Endothelial cell of umbilical vein (primary cell): ENCODE results near the gene ELF3.
"Not testable (repeated sequence)": the region's sequence is repeated elsewhere in the genome, so short reads cannot be mapped to it uniquely, and the experiment has no call there.

ENCODE experiments used
- CTCF ChIP-seq, 2 donors: IDR thresholded peaks; 1 replicate in 1 of 2; 2 replicates in 1 of 2; pipeline ENCODE4 v1.5.1; 2011; ENCODE audit warnings: low read length in 2 of 2, mild to moderate bottlenecking in 2 of 2, moderate library complexity in 2 of 2, control low read depth in 1 of 2, inconsistent platforms in 1 of 2, low read depth in 1 of 2; ENCODE audit not compliant: insufficient read depth in 1 of 2; ENCODE audit errors: extremely low read depth in 1 of 2
- MYC ChIP-seq: IDR thresholded peaks from one replicate; pipeline ENCODE4 v1.6.1; 2011; ENCODE audit warnings: mild to moderate bottlenecking, low read depth, low read length

DNA sequence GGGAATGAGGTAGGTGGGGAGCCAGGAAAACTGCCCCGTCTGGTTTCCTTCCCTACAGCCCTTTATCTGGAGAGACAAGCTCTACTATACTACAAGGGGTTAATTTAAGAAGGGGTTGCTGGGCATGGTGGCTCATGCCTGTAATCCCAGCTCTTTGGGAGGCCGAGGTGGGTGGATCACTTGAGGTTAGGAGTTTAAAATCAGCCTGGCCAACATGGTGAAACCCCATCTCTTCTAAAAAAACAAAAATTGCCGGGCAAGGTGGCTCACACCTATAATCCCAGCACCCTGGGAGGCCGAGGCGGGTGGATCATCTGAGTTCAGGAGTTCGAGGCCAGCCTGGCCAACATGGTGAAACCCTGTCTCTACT is 46.9 kb downstream of the ELF3 start:
- TF ChIP-seq MYC; CTCF (IDR thresholded peaks at IDR 0.05; ENCODE audit: extremely low read depth in 1 of 2, insufficient read depth in 1 of 2, low read depth in 1 of 2, low read length in 2 of 2): not testable (repeated sequence)
